Loucy (cell line): ENCODE measurements around the gene CCKAR.

Experiments used
- EZH2phosphoT487 ChIP-seq: fragments of 200-600 bp; IDR thresholded peaks from 2 replicates; pipeline ENCODE4 v1.6.1; 2018; ENCODE audit warnings: antibody characterized with exemption, mild to moderate bottlenecking, moderate library complexity, borderline replicate concordance
- TF ChIP-seq, protein P1 (sequence below): fragments of 200-600 bp; sonication (generic); conservative IDR thresholded peaks from 2 replicates; pipeline ENCODE4 v1.5.1; 2014; ENCODE audit warnings: mild to moderate bottlenecking, antibody characterized with exemption, low read length

DNA sequence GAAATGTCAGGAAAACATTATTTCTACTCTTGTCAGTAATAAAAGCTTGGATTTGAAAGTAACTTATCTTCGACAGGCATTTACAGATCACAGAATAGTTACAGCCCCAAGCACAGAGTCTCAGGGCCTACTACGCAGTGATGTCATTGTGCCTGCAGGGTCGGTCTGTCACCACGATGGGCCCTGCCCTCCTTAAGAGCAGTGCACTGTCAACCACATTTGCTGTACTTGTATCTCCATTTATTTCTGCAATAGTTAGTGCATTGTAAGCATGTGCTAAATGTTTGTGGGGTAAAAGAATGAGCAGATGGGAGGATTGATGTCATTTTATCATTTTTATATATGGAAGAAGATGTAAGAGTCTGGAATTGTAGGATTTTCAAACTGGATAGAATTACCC lies 13.6 kb upstream of the CCKAR start:
- TF ChIP-seq, protein P1, sequence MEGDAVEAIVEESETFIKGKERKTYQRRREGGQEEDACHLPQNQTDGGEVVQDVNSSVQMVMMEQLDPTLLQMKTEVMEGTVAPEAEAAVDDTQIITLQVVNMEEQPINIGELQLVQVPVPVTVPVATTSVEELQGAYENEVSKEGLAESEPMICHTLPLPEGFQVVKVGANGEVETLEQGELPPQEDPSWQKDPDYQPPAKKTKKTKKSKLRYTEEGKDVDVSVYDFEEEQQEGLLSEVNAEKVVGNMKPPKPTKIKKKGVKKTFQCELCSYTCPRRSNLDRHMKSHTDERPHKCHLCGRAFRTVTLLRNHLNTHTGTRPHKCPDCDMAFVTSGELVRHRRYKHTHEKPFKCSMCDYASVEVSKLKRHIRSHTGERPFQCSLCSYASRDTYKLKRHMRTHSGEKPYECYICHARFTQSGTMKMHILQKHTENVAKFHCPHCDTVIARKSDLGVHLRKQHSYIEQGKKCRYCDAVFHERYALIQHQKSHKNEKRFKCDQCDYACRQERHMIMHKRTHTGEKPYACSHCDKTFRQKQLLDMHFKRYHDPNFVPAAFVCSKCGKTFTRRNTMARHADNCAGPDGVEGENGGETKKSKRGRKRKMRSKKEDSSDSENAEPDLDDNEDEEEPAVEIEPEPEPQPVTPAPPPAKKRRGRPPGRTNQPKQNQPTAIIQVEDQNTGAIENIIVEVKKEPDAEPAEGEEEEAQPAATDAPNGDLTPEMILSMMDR: no peak
- TF ChIP-seq EZH2phosphoT487: no peak
